ENCODE measurements around the gene KLHL29. TPM values are rescaled to one million over a fixed set of nuclear protein-coding genes. Genes with fewer than 3 reads are reported as not detected.

The KLHL29 gene
- polyA plus RNA-seq, 1 of the 3 experiments (the other 2 are of a cell fraction) = 4.6 TPM

DNA sequence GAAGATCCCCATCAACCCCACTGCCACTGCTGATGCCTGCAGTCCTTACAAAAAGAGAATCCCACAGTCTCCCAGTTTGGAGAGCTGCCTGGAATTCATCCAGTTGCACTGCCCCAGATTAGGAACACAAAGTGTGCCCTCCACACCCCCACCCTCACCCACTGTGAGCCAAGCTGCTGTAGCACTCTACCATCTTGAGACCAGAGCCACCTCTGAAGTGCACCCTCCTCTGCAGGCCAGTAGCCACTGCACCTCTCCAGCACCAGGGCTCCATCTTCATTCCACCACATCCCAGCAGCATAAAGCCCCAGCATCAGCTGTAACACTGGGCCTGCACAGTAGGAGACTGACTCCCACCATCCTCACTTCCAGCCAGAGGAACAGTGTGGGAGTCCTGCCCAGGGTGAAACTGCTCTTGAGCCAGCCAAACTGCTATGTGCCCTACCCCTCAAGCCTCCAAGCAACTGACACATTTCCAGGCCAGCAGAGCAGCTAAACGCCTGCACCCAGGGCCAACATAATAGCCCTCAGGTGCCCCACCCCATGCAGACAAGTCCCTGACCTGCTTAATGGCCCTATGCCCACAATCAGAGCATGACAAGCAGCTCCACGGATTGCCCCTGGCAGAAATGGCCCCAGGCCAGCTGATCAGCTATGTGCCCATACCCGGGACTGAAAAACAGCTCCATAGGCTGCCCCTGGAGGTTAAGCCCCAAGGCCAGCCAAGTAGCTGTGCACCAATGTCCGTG, 335.9 kb downstream of the KLHL29 start:
- H3K9me2 ChIP-seq = no peaks in the 10 kb centered on the region
- no peaks in the 10 kb centered on the region for H3F3A ChIP-seq (replicated peaks; ENCODE audit: insufficient read depth)
- ChIA-PET POLR2A (no interaction called here), CTCF (interaction anchor here (1.2 kb wide), 1 partner anchor 17 kb away, joined by 3 read pairs; no protein-coding TSS in a partner anchor)
- no peaks in the 10 kb centered on the region for H3K27me3 ChIP-seq (ENCODE audit: insufficient read depth)
- peaks cover 7% of the 10 kb centered on the region; the same call in 1 of the 2 replicates for H3K9me3 ChIP-seq
- H3K9ac ChIP-seq = no peak overlapping the region
- peaks cover 0 to 6% of the 10 kb centered on the region in 2 experiments; a peak in 1 of 4 replicates for H3K4me1 ChIP-seq (ENCODE audit: control insufficient read depth in 1 of 2, insufficient read depth in 2 of 2, low read depth in 1 of 2, low read length in 1 of 2)
- H3K36me3 ChIP-seq (replicated peaks in 1 of 2; ENCODE audit: control insufficient read depth in 1 of 2, insufficient read depth in 2 of 2, low read length in 1 of 2) = peaks cover 0 to 24% of the 10 kb centered on the region in 2 experiments
- DNase-seq = no peak
- TF ChIP-seq GATA2 (CRISPR knock-in tag; IDR thresholded peaks at IDR 0.05) (no peak), EZH2phosphoT487 (IDR thresholded peaks at IDR 0.05; ENCODE audit: borderline replicate concordance, low read depth) (no peak), TEAD4 (IDR thresholded peaks at IDR 0.05; ENCODE audit: borderline replicate concordance, insufficient read depth) (no peak), EP300 (IDR thresholded peaks at IDR 0.05; ENCODE audit: borderline replicate concordance in 1 of 2, low read depth in 1 of 2, low read length in 1 of 2) (no peak), JUND (IDR thresholded peaks at IDR 0.05) (no peak), RXRA (IDR thresholded peaks at IDR 0.05; ENCODE audit: borderline replicate concordance, low read depth) (no peak), SIN3A (IDR thresholded peaks at IDR 0.05; ENCODE audit: borderline replicate concordance, low read depth, low read length) (no peak), POLR2AphosphoS5 (IDR thresholded peaks at IDR 0.05; ENCODE audit: low read depth, low read length) (no peak), USF2 (IDR thresholded peaks at IDR 0.05; ENCODE audit: borderline replicate concordance, low read depth, low read length) (no peak), MXI1 (IDR thresholded peaks at IDR 0.05; ENCODE audit: low read depth, low read length) (no peak), RAD21 (IDR thresholded peaks at IDR 0.05; ENCODE audit: low read length) (no peak), ELF1 (IDR thresholded peaks at IDR 0.05) (no peak), RCOR1 (IDR thresholded peaks at IDR 0.05; ENCODE audit: low read length) (no peak), FOXJ3 (CRISPR knock-in tag; IDR thresholded peaks at IDR 0.05) (no peak)
- TF ChIP-seq, protein P1, sequence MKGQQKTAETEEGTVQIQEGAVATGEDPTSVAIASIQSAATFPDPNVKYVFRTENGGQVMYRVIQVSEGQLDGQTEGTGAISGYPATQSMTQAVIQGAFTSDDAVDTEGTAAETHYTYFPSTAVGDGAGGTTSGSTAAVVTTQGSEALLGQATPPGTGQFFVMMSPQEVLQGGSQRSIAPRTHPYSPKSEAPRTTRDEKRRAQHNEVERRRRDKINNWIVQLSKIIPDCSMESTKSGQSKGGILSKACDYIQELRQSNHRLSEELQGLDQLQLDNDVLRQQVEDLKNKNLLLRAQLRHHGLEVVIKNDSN (IDR thresholded peaks at IDR 0.05; ENCODE audit: borderline replicate concordance, low read depth) = no peak
- TF ChIP-seq, protein P2, sequence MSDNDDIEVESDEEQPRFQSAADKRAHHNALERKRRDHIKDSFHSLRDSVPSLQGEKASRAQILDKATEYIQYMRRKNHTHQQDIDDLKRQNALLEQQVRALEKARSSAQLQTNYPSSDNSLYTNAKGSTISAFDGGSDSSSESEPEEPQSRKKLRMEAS (IDR thresholded peaks at IDR 0.05; ENCODE audit: low read depth) = no peak
- H3K4me2 ChIP-seq = no peak overlapping the region
- no peak overlapping the region for H2AFZ ChIP-seq (ENCODE audit: low read depth)
- H4K20me1 ChIP-seq (ENCODE audit: insufficient read depth) = no peaks in the 10 kb centered on the region
- H3K4me3 ChIP-seq (ENCODE audit: low read depth in 2 of 2, low read length in 1 of 2) = no peak overlapping the region
- H3K27ac ChIP-seq (ENCODE audit: low read depth in 2 of 2, low read length in 1 of 2) = no peak overlapping the region
- WGBS (ENCODE audit: low lambda C conversion rate) = 67% methylated on average over 4 of the region's 4 CpGs
- no peaks in the 10 kb centered on the region for H3K79me2 ChIP-seq (ENCODE audit: insufficient read depth)

Data from SK-N-SH (cell line).